Skeletal muscle tissue (tissue), 4 donors: ENCODE results near the gene CSHL1. TPM values are rescaled to one million over a fixed set of nuclear protein-coding genes. Genes with fewer than 3 reads are reported as not detected.

ENCODE experiments used
- H3K27ac ChIP-seq: one replicate; pipeline ENCODE4 v1.7.0; 2013; ENCODE audit warnings: mild to moderate bottlenecking, low read depth, low read length, inconsistent platforms
- H3K27me3 ChIP-seq, 3 donors: one replicate each; pipeline ENCODE4 v1.7.0; 2013; ENCODE audit warnings: low read length in 3 of 3; ENCODE audit not compliant: control insufficient read depth in 3 of 3, insufficient read depth in 3 of 3
- H3K36me3 ChIP-seq, 3 donors: one replicate each; pipeline ENCODE4 v1.7.0; 2013; ENCODE audit warnings: low read length in 3 of 3; ENCODE audit not compliant: control insufficient read depth in 3 of 3, insufficient read depth in 3 of 3
- H3K4me1 ChIP-seq, 3 donors: one replicate each; pipeline ENCODE4 v1.7.0; 2013; ENCODE audit warnings: low read length in 3 of 3, mild to moderate bottlenecking in 3 of 3; ENCODE audit not compliant: control insufficient read depth in 3 of 3, insufficient read depth in 3 of 3
- H3K4me3 ChIP-seq, 3 donors: one replicate each; pipeline ENCODE4 v1.7.0; 2013; ENCODE audit warnings: low read length in 3 of 3
- H3K9ac ChIP-seq, 3 donors: one replicate each; pipeline ENCODE4 v1.7.0; 2013; ENCODE audit warnings: low read length in 3 of 3, mild to moderate bottlenecking in 3 of 3, moderate library complexity in 2 of 3, low read depth in 1 of 3
- H3K9me3 ChIP-seq, 3 donors: one replicate each; pipeline ENCODE4 v1.7.0; 2013; ENCODE audit warnings: low read length in 3 of 3; ENCODE audit not compliant: control insufficient read depth in 3 of 3
- total RNA-seq: library from RNA; depleted of rRNA; stranded (reverse); fragments of >200 nt; gene quantifications from one replicate; pipeline ENCODE4 v1.2.3, GENCODE V29; 2014
- donor health status: Osteomylitis.

Gene CSHL1
- total RNA-seq, 1 donor from 2014 or later = not detected

DNA sequence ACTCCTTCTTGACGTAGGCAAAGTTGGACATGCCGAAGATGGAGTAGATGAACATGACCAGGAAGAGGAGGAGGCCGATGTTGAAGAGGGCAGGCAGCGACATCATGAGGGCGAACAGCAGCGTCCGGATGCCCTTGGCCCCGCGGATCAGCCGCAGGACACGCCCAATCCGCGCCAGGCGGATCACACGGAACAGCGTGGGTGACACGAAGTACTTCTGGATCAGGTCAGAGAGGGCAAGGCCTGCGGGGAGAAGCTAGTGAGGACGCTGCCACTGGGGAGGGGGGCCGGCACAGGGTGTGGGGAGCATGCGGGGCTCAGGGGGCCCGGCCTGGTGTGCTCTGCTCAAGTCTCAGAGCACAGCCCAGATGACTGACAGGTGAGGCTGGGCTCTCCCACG lies 30.7 kb upstream of the CSHL1 start:
- Histone ChIP-seq H3K27me3 (no peaks in the 10 kb centered on the region), H3K9ac (no peak overlapping the region), H3K27ac (no peak overlapping the region), H3K9me3 (no peaks in the 10 kb centered on the region), H3K4me3 (no peak overlapping the region), H3K36me3 (peaks cover 42 to 65% (median 60%) of the 10 kb centered on the region in 3 donors), H3K4me1 (peaks cover 19 to 23% (median 22%) of the 10 kb centered on the region in 3 donors)

GRCh38 chr17:63941162-63941561 lies 30.1 kb upstream of the CSHL1 start:
- H3K9me3 ChIP-seq = no peaks in the 10 kb centered on the region
- H3K4me3 ChIP-seq = no peak overlapping the region
- H3K36me3 ChIP-seq = peaks cover 42 to 65% (median 60%) of the 10 kb centered on the region in 3 donors
- H3K27ac ChIP-seq = no peak overlapping the region
- no peaks in the 10 kb centered on the region for H3K27me3 ChIP-seq
- H3K9ac ChIP-seq = no peak overlapping the region
- H3K4me1 ChIP-seq = peaks cover 14 to 18% (median 17%) of the 10 kb centered on the region in 3 donors

- H3K4me1 ChIP-seq = peaks cover 9 to 13% (median 12%) of the 10 kb centered on the region in 3 donors
- H3K9ac ChIP-seq = no peak overlapping the region
- no peaks in the 10 kb centered on the region for H3K9me3 ChIP-seq
- H3K27ac ChIP-seq = no peak overlapping the region
- H3K27me3 ChIP-seq = no peaks in the 10 kb centered on the region
- peaks cover 42 to 65% (median 60%) of the 10 kb centered on the region in 3 donors for H3K36me3 ChIP-seq
- no peak overlapping the region for H3K4me3 ChIP-seq
These were observed 29.5 kb upstream of the CSHL1 start for GRCh38 chr17:63940584-63940983.

DNA sequence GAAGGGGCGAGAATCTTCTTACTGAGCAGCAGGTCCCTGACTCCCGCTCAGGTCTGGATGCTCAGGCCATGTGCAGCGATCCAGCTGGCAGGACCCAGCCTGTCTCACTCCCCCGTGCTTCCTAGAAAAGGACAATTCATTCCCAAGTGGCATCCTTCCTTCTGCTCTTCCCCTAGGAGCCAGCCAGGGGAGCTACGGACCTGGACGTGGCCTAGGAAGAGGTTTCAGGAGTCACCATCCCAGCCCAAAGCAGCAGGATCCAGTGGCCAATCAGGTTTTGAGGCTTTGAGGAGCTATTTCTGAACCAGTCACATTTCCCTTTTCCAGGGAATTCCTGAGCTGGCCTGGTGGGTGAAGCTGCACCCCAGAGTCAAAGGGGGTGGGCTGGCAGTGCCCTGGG lies 28.8 kb upstream of the CSHL1 start:
- no peaks in the 10 kb centered on the region for H3K9me3 ChIP-seq
- no peaks in the 10 kb centered on the region for H3K27me3 ChIP-seq
- H3K4me1 ChIP-seq = peaks cover 2 to 6% (median 5%) of the 10 kb centered on the region in 3 donors
- peak overlapping the region in 1 of 3 donors; percentile 8 for H3K9ac ChIP-seq
- H3K27ac ChIP-seq = no peak overlapping the region
- H3K36me3 ChIP-seq = peaks cover 40 to 58% (median 53%) of the 10 kb centered on the region in 3 donors
- no peak overlapping the region for H3K4me3 ChIP-seq

- no peak overlapping the region for H3K4me3 ChIP-seq
- peaks cover 38 to 53% (median 48%) of the 10 kb centered on the region in 3 donors for H3K36me3 ChIP-seq
- no peaks in the 10 kb centered on the region for H3K27me3 ChIP-seq
- no peaks in the 10 kb centered on the region for H3K9me3 ChIP-seq
- peaks cover 0 to 4% (median 1%) of the 10 kb centered on the region in 3 donors for H3K4me1 ChIP-seq
- no peak overlapping the region for H3K27ac ChIP-seq
- H3K9ac ChIP-seq = peak overlapping the region in 1 of 3 donors; percentile 8
These were observed 28.3 kb upstream of the CSHL1 start for GRCh38 chr17:63939401-63939800.

GRCh38 chr17:63937920-63938319 lies 26.9 kb upstream of the CSHL1 start:
- H3K36me3 ChIP-seq = peaks cover 32 to 41% (median 35%) of the 10 kb centered on the region in 3 donors
- no peaks in the 10 kb centered on the region for H3K9me3 ChIP-seq
- no peak overlapping the region for H3K27ac ChIP-seq
- no peaks in the 10 kb centered on the region for H3K27me3 ChIP-seq
- H3K9ac ChIP-seq = peak overlapping the region in 1 of 3 donors; percentile 25
- H3K4me3 ChIP-seq = no peak overlapping the region
- peaks cover 0 to 6% (median 0%) of the 10 kb centered on the region in 3 donors for H3K4me1 ChIP-seq

- H3K4me3 ChIP-seq = no peak overlapping the region
- H3K36me3 ChIP-seq = peaks cover 28 to 35% (median 29%) of the 10 kb centered on the region in 3 donors
- H3K9ac ChIP-seq = no peak overlapping the region
- H3K9me3 ChIP-seq = no peaks in the 10 kb centered on the region
- no peaks in the 10 kb centered on the region for H3K27me3 ChIP-seq
- H3K4me1 ChIP-seq = peaks cover 0 to 8% (median 1%) of the 10 kb centered on the region in 3 donors
- H3K27ac ChIP-seq = no peak overlapping the region
These were observed 26.3 kb upstream of the CSHL1 start for GRCh38 chr17:63937319-63937718.

- Histone ChIP-seq H3K9ac (peak overlapping the region in 1 of 3 donors; percentile 8), H3K36me3 (peaks cover 3 to 7% (median 6%) of the 10 kb centered on the region in 3 donors), H3K4me1 (peaks cover 20 to 30% (median 27%) of the 10 kb centered on the region in 3 donors), H3K27me3 (no peaks in the 10 kb centered on the region), H3K9me3 (no peaks in the 10 kb centered on the region), H3K27ac (no peak overlapping the region), H3K4me3 (no peak overlapping the region)
These were observed 23.4 kb upstream of the CSHL1 start for GRCh38 chr17:63934183-63935112.

- H3K9me3 ChIP-seq = no peaks in the 10 kb centered on the region
- H3K4me3 ChIP-seq = no peak overlapping the region
- no peak overlapping the region for H3K9ac ChIP-seq
- H3K27ac ChIP-seq = no peak overlapping the region
- no peaks in the 10 kb centered on the region for H3K27me3 ChIP-seq
- H3K36me3 ChIP-seq = no peaks in the 10 kb centered on the region
- peaks cover 20 to 30% (median 28%) of the 10 kb centered on the region in 3 donors for H3K4me1 ChIP-seq
These were observed 22.5 kb upstream of the CSHL1 start for GRCh38 chr17:63933598-63933997.

- no peaks in the 10 kb centered on the region for H3K27me3 ChIP-seq
- H3K36me3 ChIP-seq = no peaks in the 10 kb centered on the region
- H3K4me1 ChIP-seq = peaks cover 20 to 30% (median 28%) of the 10 kb centered on the region in 3 donors
- H3K9me3 ChIP-seq = no peaks in the 10 kb centered on the region
- no peak overlapping the region for H3K9ac ChIP-seq
- no peak overlapping the region for H3K27ac ChIP-seq
- no peak overlapping the region for H3K4me3 ChIP-seq
These were observed 21.7 kb upstream of the CSHL1 start for GRCh38 chr17:63932721-63933120.
